Esophagus muscularis mucosa (tissue), 3 donors: Measurements from ENCODE around the gene DNAAF5.

Experiments
- CTCF ChIP-seq, 3 experiments: fragments of 200-600 bp in 2 of 3; fragments of 450-650 bp in 1 of 3; sonication (generic) in 2 of 3; IDR thresholded peaks; one replicate each; pipeline ENCODE4 v1.5.1; 2017 to 2019; ENCODE audit warnings: antibody characterized with exemption in 3 of 3, mild to moderate bottlenecking in 2 of 3, moderate library complexity in 1 of 3
- POLR2A ChIP-seq: fragments of 450-650 bp; IDR thresholded peaks from one replicate; pipeline ENCODE4 v1.6.1; 2017; ENCODE audit warnings: antibody characterized with exemption, moderate library complexity, mild to moderate bottlenecking, low read depth

- no peak for TF ChIP-seq CTCF (IDR thresholded peaks at IDR 0.05)
- no peak for TF ChIP-seq POLR2A
Observed at GRCh38 chr7:742791-743190, 16.3 kb downstream of the DNAAF5 start.
